ENCODE data around the gene NANS. TPM values are rescaled to one million over a fixed set of nuclear protein-coding genes. Genes with fewer than 3 reads are reported as not detected.

The NANS gene
- total RNA-seq, 4 donors from 2014 or later = 46.2 to 72.0 (median 58.4) TPM

- no peak for DNase-seq
- 85 to 96% methylated on average over 7 of the region's 7 CpGs for WGBS, 2 donors
- no peak overlapping the region for H3K4me3 ChIP-seq
- no peak for TF ChIP-seq CTCF (IDR thresholded peaks at IDR 0.05)
- H3K9me3 ChIP-seq = no peaks in the 10 kb centered on the region
- no peaks in the 10 kb centered on the region for H3K27me3 ChIP-seq
- intact Hi-C loops (cut with DNase I) = loop anchor here (10.0 kb wide), 1 partner anchor 111 kb away; the partner anchor contains the start of gene CORO2A
- H3K4me1 ChIP-seq = peaks cover 16 to 75% (median 25%) of the 10 kb centered on the region in 3 donors
- H3K27ac ChIP-seq = peak overlapping the region in 2 of 4 donors; percentile 31 to 37
- peaks cover 0 to 76% (median 13%) of the 10 kb centered on the region in 3 donors for H3K36me3 ChIP-seq
Observed at GRCh38 chr9:98083566-98084183, 27.1 kb downstream of the NANS start.

DNA sequence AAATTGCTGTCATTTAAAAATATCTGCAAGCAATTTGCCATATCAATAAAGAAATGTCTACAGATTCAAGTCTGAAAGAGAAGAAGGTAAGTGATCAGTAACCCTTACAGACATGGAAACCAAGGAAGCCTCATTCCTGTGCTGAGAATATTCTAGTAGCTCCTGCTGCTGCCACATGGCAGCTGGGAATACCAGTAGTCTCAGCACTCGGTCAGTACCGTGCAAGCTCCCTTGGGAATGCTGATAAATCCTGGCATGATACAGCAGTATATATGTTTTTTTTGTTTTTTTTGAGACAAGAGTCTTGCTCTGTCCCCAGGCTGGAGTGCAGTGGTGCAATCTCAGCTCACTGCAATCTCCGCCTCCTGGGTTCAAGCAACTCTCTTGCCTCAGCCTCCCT lies 27.9 kb downstream of the NANS start:
- H3K27ac ChIP-seq = no peak overlapping the region
- H3K9me3 ChIP-seq = no peaks in the 10 kb centered on the region
- H3K4me1 ChIP-seq = peaks cover 16 to 70% (median 25%) of the 10 kb centered on the region in 3 donors
- DNase-seq = no peak
- 89 to 93% methylated on average over 3 of the region's 3 CpGs for WGBS, 2 donors
- peaks cover 0 to 68% (median 13%) of the 10 kb centered on the region in 3 donors for H3K36me3 ChIP-seq
- no peaks in the 10 kb centered on the region for H3K27me3 ChIP-seq
- intact Hi-C loops (cut with DNase I) = loop anchor here (10.0 kb wide), 1 partner anchor 110 kb away; the partner anchor contains the start of gene CORO2A
- TF ChIP-seq POLR2A (IDR thresholded peaks at IDR 0.05) (no peak), CTCF (IDR thresholded peaks at IDR 0.05) (no peak)
- no peak overlapping the region for H3K4me3 ChIP-seq

DNA sequence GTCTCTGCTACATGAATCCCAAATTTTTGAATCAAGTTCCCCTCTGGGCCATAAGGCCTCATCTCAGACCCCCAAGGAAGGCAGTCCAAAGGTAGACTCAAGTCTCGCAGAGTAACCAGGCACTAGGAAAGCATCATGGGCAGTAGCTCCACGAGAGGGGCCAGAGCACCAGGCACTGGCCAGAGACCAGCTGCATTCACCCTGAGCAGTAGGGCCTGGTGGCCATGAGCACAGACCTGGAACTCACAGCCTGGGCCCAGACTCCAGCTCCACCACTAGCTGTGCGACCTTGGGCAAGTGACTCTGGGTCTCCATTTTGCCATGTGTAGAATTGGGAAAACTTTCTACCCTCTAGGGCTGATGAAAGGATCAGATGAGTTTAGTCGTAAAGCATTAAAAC lies 28.5 kb downstream of the NANS start:
- no peak overlapping the region for H3K4me3 ChIP-seq
- no peaks in the 10 kb centered on the region for H3K27me3 ChIP-seq
- TF ChIP-seq POLR2A (IDR thresholded peaks at IDR 0.05) (no peak), CTCF (IDR thresholded peaks at IDR 0.05) (no peak)
- no peak overlapping the region for H3K27ac ChIP-seq
- no peak for DNase-seq
- H3K4me1 ChIP-seq = peaks cover 16 to 64% (median 25%) of the 10 kb centered on the region in 3 donors
- peaks cover 0 to 66% (median 13%) of the 10 kb centered on the region in 3 donors for H3K36me3 ChIP-seq
- 92 to 94% methylated on average over 2 to 4 of the region's 4 CpGs for WGBS, 2 donors
- intact Hi-C loops (cut with DNase I) = loop anchor here (10.0 kb wide), 1 partner anchor 110 kb away; the partner anchor contains the start of gene CORO2A
- H3K9me3 ChIP-seq = no peaks in the 10 kb centered on the region

DNA sequence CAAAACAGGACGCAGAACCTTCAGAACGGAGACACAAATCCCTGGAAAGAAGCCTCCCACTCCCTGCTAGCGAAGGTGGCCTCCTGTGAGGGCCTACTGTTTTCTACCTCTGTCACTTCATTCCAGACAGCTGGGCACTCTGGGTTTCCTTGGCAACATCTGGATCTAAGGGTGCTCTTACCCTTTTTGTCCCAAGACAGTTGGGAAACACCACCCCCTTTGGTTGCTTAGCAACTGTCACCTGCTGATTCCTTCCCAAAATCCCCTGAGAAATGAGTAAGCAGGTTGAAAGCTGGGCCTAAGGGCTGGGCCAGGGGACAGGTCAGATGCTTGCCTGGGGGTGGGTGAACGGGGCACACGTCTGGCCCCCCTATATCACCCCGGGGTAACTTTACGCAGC lies 29.4 kb downstream of the NANS start:
- DNase-seq = no peak
- Histone ChIP-seq H3K27ac (peak overlapping the region; percentile 40 to 85 (median 78)), H3K4me3 (no peak overlapping the region), H3K36me3 (peaks cover 0 to 57% (median 7%) of the 10 kb centered on the region in 3 donors), H3K4me1 (peaks cover 14 to 56% (median 20%) of the 10 kb centered on the region in 3 donors), H3K9me3 (no peaks in the 10 kb centered on the region), H3K27me3 (no peaks in the 10 kb centered on the region)
- intact Hi-C loops (cut with DNase I) = loop anchor here (10.0 kb wide), 1 partner anchor 109 kb away; the partner anchor contains the start of gene CORO2A
- 70 to 86% methylated on average over 2 to 7 of the region's 7 CpGs for WGBS, 2 donors
- TF ChIP-seq POLR2A (IDR thresholded peaks at IDR 0.05) (no peak), CTCF (IDR thresholded peaks at IDR 0.05) (no peak)

DNA sequence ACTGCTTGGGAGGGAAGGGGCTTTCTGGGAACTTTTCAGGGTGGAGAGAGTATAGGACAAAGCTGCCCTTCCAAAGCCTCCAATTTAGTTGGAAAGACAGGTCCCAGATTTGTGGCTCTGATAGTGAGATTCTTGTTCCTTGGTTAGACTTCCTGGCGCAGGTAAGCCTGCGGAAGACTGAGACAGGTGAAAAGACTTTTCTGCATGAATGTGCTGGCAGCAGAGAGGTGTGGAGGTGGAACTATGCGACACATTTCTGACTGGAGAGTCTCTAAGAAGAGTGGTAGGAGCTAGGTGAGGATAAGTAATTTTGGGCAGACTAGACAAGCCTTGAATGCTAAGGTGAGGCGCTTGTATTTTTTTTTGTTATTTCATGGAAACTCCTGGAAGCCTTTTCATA lies 29.9 kb downstream of the NANS start:
- WGBS, 2 donors = 77 to 86% methylated on average over 2 to 4 of the region's 4 CpGs
- Histone ChIP-seq H3K27ac (peak overlapping the region in 3 of 4 donors; percentile 77 to 85 (median 78)), H3K4me1 (peaks cover 9 to 51% (median 16%) of the 10 kb centered on the region in 3 donors), H3K27me3 (no peaks in the 10 kb centered on the region), H3K4me3 (no peak overlapping the region), H3K36me3 (peaks cover 0 to 52% (median 5%) of the 10 kb centered on the region in 3 donors), H3K9me3 (no peaks in the 10 kb centered on the region)
- intact Hi-C loops (cut with DNase I) = loop anchor here (10.0 kb wide), 1 partner anchor 108 kb away; the partner anchor contains the start of gene CORO2A
- DNase-seq = no peak
- TF ChIP-seq CTCF (IDR thresholded peaks at IDR 0.05) (no peak), POLR2A (IDR thresholded peaks at IDR 0.05) (no peak)

All from esophagus squamous epithelium (tissue), 5 donors.